ENCODE measurements around the gene SMOC2. TPM values are rescaled to one million over a fixed set of nuclear protein-coding genes. Genes with fewer than 3 reads are reported as not detected.

Gene SMOC2
- total RNA-seq, 1 donor from 2014 or later, result not detected

DNA sequence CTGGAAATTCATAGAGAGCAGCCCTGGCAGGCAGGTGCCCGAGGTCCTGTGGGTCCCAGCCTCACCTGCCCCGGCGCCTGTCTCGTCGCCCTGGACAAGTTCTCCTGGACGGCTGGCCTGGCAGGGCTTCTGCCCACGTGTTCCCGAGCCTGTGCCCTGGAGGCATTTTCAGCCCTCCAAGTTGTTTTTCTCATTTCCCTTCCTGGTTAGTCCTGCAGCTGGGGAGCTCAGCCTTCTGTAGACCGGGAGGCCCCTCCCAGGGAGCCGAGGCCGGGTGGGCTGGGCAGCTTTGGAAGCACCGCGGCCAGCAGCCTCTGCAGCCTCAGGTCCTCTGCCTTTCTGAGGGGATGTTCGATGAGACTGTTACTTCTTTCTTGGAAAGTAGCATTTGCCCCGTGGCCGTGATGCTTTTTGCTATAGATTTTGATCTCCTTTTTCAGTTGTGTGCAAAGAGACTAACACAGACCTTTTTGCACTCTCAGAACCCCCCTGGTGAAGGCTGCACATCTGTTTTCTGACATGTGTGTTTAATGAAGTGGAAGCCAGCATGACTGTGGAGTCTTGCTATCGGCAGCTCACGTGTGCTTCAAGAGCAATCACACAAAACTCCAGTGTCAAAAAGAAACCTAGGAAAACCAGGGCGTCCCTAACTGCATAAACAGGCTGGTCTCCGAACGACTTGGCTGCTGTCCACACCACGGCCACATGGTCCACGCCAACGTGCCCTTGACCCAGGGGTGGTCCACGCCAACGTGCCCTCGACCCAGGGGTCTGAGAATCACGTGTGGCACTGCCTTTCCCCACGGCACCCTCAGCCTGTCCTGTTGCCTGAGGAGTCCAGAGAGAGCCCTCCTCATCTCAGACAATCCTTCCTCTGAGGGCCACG is 207.5 kb downstream of the SMOC2 start:
- Histone ChIP-seq H3K4me3 (ENCODE audit: low read depth, low read length) (no peak overlapping the region), H3K27me3 (ENCODE audit: control insufficient read depth, insufficient read depth, low read length) (no peaks in the 10 kb centered on the region), H3K36me3 (ENCODE audit: control insufficient read depth, insufficient read depth, low read length) (no peaks in the 10 kb centered on the region)
- TF ChIP-seq CTCF (IDR thresholded peaks at IDR 0.05; ENCODE audit: insufficient read depth, low read length, poor library complexity, severe bottlenecking), result no peak
- no peak for DNase-seq (ENCODE audit: low read depth)

DNA sequence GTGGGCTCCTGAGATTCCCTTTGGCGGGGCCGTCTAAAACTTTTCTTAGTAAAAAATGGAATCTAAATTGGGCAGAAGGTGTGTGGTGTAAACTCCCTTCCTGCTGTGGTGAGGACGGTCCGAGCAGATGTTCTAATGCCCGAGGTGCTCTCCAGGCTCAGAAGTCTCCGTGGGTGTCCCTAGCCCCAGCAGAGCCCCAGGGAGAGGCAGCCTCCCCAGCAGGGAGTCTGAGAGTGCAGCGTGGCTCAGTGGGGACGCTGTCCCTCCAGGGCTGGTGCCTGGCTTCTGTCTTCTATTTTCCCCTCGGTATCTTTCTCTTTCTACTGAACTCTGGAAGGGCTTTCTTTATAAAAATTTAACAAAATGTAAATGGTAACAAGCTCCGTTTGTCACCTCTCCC is 208.2 kb downstream of the SMOC2 start:
- no peak for TF ChIP-seq CTCF (IDR thresholded peaks at IDR 0.05; ENCODE audit: insufficient read depth, low read length, poor library complexity, severe bottlenecking)
- no peaks in the 10 kb centered on the region for H3K27me3 ChIP-seq (ENCODE audit: control insufficient read depth, insufficient read depth, low read length)
- no peaks in the 10 kb centered on the region for H3K36me3 ChIP-seq (ENCODE audit: control insufficient read depth, insufficient read depth, low read length)

DNA sequence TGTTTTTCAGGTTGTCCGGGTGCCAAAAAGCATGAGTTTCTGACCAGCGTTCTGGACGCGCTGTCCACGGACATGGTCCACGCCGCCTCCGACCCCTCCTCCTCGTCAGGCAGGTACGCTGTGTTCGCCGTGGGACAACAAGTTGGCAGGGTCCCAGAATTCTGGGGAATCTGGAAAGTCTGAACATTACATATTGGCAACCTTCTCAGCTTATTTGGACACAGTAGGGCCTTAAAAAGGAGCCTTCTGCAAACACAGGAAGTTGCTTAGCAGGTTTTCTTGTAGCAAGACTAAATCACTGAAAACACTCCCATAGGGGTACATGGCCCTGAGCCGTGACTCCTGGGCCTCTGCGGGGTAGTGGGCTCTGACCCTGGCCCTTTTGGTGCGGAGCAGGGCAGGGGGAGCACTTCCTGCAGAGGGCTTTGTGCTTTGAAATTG is 209.7 kb downstream of the SMOC2 start:
- no peak for DNase-seq (ENCODE audit: low read depth)
- Histone ChIP-seq H3K36me3 (ENCODE audit: control insufficient read depth, insufficient read depth, low read length) (no peaks in the 10 kb centered on the region), H3K27me3 (ENCODE audit: control insufficient read depth, insufficient read depth, low read length) (no peaks in the 10 kb centered on the region), H3K4me3 (ENCODE audit: low read depth, low read length) (no peak overlapping the region)
- TF ChIP-seq CTCF (IDR thresholded peaks at IDR 0.05; ENCODE audit: insufficient read depth, low read length, poor library complexity, severe bottlenecking), result no peak

More for the DNA sequence above, 208.2 kb downstream of the SMOC2 start:
- no peak for DNase-seq (ENCODE audit: low read depth)
- no peak overlapping the region for H3K4me3 ChIP-seq (ENCODE audit: low read depth, low read length)

DNA sequence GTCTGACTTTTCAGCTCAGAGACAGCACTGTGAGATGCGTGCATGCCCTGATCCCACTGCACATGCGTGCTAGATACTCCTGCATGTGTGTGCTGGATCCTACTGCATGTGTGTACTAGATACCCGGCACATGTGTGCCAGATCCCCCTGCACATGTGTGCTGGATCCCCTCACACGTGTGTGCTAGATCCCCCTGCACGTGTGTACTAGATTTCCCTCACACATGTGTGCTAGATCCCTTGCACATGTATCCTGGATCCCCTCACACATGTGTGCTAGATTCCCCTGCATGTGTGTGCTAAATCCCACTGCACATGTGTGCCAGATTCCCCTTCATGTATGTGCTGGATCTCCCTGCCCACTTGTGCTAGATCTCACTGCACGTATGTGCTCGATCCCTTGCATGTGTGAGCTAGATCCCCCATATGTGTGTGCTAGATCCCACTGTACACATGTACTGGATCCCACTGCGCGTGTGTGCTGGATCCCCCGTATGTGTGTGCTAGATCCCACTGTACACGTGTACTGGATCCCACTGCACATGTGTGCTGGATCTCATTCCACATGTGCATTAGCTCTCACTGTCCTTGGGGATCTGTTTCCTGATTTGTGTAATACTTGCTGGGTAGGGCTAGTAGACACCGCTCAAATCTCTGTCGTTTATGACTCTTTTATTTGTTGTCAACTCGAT is 214.6 kb downstream of the SMOC2 start:
- H3K36me3 ChIP-seq (ENCODE audit: control insufficient read depth, insufficient read depth, low read length), result no peaks in the 10 kb centered on the region
- H3K27me3 ChIP-seq (ENCODE audit: control insufficient read depth, insufficient read depth, low read length), result no peaks in the 10 kb centered on the region
- no peak for TF ChIP-seq CTCF (IDR thresholded peaks at IDR 0.05; ENCODE audit: insufficient read depth, low read length, poor library complexity, severe bottlenecking)
- no peak overlapping the region for H3K4me3 ChIP-seq (ENCODE audit: low read depth, low read length)
- DNase-seq (ENCODE audit: low read depth), result no peak

GRCh38 chr6:168658059-168658458 is 217.1 kb downstream of the SMOC2 start:
- DNase-seq (ENCODE audit: low read depth), result no peak
- H3K27me3 ChIP-seq (ENCODE audit: control insufficient read depth, insufficient read depth, low read length), result no peaks in the 10 kb centered on the region
- no peak overlapping the region for H3K4me3 ChIP-seq (ENCODE audit: low read depth, low read length)
- no peaks in the 10 kb centered on the region for H3K36me3 ChIP-seq (ENCODE audit: control insufficient read depth, insufficient read depth, low read length)
- TF ChIP-seq CTCF (IDR thresholded peaks at IDR 0.05; ENCODE audit: insufficient read depth, low read length, poor library complexity, severe bottlenecking), result no peak

All from kidney epithelial cell (primary cell).